ENCODE results near the gene ADD3.

ADD3 gene

DNA sequence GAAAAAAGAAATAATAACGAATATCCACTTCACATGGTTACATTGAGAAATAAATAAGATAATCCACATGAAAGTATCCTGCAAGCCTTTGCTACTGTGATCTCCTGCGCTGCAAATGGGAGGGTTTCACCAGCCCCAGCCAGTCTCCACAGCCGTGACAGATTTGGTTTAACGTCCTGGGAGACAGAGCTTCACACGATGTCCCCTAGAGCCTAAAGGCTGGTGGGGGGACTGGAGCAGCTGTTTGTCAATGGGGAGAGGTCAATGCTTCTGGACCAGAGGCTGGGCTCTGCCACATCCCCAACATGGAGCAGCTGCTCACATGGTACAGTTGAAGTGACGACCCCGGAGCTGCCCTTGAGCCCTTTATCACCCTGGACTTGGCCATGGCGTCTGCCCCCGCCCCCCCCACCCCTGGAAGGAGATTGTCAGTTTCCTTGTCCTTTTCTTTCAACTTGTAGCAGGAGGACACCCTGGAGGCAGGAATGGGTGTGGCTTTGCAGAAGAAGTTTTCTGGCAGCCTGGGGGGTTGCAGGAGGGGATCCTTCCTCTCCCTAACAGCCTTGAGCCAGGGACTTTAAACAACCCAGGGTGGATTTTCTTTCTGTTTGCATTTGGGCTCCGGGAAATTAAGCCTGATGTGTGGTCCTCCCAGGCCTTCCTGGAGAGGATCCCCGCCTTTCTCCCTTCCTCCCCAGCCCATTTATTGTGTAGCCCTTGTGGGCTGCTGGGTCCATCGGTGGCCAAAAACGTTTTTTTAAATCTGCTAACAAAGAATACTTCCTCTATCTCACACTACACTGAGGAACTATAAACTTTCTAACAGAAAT is 162.6 kb downstream of the ADD3 start:
- no peak for TF ChIP-seq CTCF (IDR thresholded peaks at IDR 0.05; ENCODE audit: low read depth, low read length)
- TF ChIP-seq MAX (IDR thresholded peaks at IDR 0.05; ENCODE audit: low read depth, low read length) = no peak
- no peak for TF ChIP-seq POLR2A (IDR thresholded peaks at IDR 0.05; ENCODE audit: extremely low read depth, insufficient read length)
- TF ChIP-seq MYC (IDR thresholded peaks at IDR 0.05; ENCODE audit: low read depth, low read length) = no peak
- peak; percentile 30 for DNase-seq (ENCODE audit: low read depth)

DNA sequence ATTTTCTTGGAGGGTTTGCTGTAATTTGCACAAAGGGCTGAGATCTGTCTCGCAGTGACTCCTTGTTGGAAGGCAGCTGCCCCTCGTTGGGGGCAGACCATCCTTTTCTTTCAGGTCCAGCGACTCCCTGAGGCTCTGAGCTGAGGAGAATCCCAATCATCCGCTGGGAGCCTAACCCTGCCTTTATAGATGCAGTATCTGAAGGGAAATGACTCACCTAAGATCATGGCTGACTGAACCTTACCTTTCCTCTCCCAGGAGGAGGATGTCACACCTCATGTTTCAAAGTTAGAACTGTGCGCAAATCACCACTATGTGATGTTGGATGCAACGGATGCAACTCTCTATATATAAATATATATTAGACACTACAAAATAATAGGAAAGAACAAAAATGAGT is 163.2 kb downstream of the ADD3 start:
- no peak for TF ChIP-seq MYC (IDR thresholded peaks at IDR 0.05; ENCODE audit: low read depth, low read length)
- TF ChIP-seq POLR2A (IDR thresholded peaks at IDR 0.05; ENCODE audit: extremely low read depth, insufficient read length) = no peak
- TF ChIP-seq MAX (IDR thresholded peaks at IDR 0.05; ENCODE audit: low read depth, low read length) = no peak
- no peak for DNase-seq (ENCODE audit: low read depth)

More for the DNA sequence above, 162.6 kb downstream of the ADD3 start:
- no peak overlapping the region for H3K4me3 ChIP-seq (ENCODE audit: low read depth, low read length)

GRCh38 chr10:110172155-110172554 is 164.4 kb downstream of the ADD3 start:
- TF ChIP-seq MYC (IDR thresholded peaks at IDR 0.05; ENCODE audit: low read depth, low read length) (no peak), MAX (IDR thresholded peaks at IDR 0.05; ENCODE audit: low read depth, low read length) (0 out of 2 replicates have a peak, but pooled peaks have one; percentile 14)
- no peak overlapping the region for H3K4me3 ChIP-seq (ENCODE audit: low read depth, low read length)

More for the DNA sequence above, 163.2 kb downstream of the ADD3 start:
- H3K4me3 ChIP-seq (ENCODE audit: low read depth, low read length) = no peak overlapping the region

GRCh38 chr10:110174201-110174600 is 166.4 kb downstream of the ADD3 start:
- no peak for DNase-seq (ENCODE audit: low read depth)
- no peak for TF ChIP-seq POLR2A (IDR thresholded peaks at IDR 0.05; ENCODE audit: extremely low read depth, insufficient read length)
- no peak for TF ChIP-seq MAX (IDR thresholded peaks at IDR 0.05; ENCODE audit: low read depth, low read length)
- no peak for TF ChIP-seq MYC (IDR thresholded peaks at IDR 0.05; ENCODE audit: low read depth, low read length)
- TF ChIP-seq CTCF (IDR thresholded peaks at IDR 0.05; ENCODE audit: low read depth, low read length) = no peak

More at GRCh38 chr10:110172155-110172554, 164.4 kb downstream of the ADD3 start:
- DNase-seq (ENCODE audit: low read depth) = no peak

DNA sequence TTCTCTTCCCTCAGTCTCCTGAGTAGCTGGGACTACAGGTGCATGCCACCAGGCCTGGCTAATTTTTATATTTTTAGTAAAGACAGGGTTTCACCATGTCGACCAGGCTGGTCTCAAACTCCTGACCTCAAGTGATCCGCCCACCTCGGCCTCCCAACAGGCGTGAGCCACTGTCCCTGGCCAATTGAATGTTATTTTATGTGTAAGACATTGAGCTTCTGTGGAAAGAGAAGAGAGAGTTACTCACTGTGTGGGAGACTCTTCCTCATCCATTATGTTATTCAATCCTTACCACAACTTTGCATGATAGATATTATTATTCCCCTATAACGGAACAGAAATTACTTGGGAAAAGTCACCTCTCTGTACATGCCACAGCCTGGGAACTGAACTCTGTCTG is 167.0 kb downstream of the ADD3 start:
- no peak for TF ChIP-seq MAX (IDR thresholded peaks at IDR 0.05; ENCODE audit: low read depth, low read length)
- no peak for TF ChIP-seq CTCF (IDR thresholded peaks at IDR 0.05; ENCODE audit: low read depth, low read length)
- no peak for TF ChIP-seq MYC (IDR thresholded peaks at IDR 0.05; ENCODE audit: low read depth, low read length)
- TF ChIP-seq POLR2A (IDR thresholded peaks at IDR 0.05; ENCODE audit: extremely low read depth, insufficient read length) = no peak
- no peak overlapping the region for H3K4me3 ChIP-seq (ENCODE audit: low read depth, low read length)
- no peak for DNase-seq (ENCODE audit: low read depth)

More at GRCh38 chr10:110174201-110174600, 166.4 kb downstream of the ADD3 start:
- H3K4me3 ChIP-seq (ENCODE audit: low read depth, low read length) = no peak overlapping the region

DNA sequence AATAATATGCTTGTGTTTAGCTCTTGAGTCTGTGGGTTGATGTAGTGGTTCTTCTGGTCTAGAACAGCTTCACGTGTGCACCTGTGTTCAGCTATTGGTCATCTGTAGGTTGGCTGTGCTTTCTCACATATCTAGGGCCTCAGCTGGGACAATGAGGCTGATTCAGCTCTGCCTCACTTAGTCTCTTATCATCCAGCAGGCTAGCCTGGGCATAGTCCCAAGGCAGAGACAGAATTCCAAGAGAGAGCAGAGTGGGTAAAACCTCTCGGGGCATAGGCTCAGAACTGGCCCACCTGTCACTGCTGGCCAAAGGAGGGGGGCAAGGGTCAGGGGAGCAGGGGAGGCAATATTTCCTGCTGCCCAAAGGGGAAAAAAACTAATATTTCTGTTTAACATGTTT is 167.6 kb downstream of the ADD3 start:
- no peak for DNase-seq (ENCODE audit: low read depth)
- no peak overlapping the region for H3K4me3 ChIP-seq (ENCODE audit: low read depth, low read length)
- no peak for TF ChIP-seq MAX (IDR thresholded peaks at IDR 0.05; ENCODE audit: low read depth, low read length)
- no peak for TF ChIP-seq CTCF (IDR thresholded peaks at IDR 0.05; ENCODE audit: low read depth, low read length)
- TF ChIP-seq POLR2A (IDR thresholded peaks at IDR 0.05; ENCODE audit: extremely low read depth, insufficient read length) = no peak
- no peak for TF ChIP-seq MYC (IDR thresholded peaks at IDR 0.05; ENCODE audit: low read depth, low read length)

Data from NB4 (cell line).